Heart left ventricle (tissue), 16 donors: Measurements from ENCODE around the gene GPC6. TPM values are rescaled to one million over a fixed set of nuclear protein-coding genes. Genes with fewer than 3 reads are reported as not detected.

Experiments
- ATAC-seq, 4 donors: fragments of 200-7000 bp; cut with Tn5 transposase; one replicate each; pipeline ENCODE4 v1.9.1; 2020 to 2022; ENCODE audit warnings: moderate library complexity in 4 of 4, mild to moderate bottlenecking in 3 of 4, moderate number of reproducible peaks in 1 of 4
- DNase-seq, 5 donors: peaks; one replicate each; pipeline ENCODE4 v3.0.0-alpha.2; 2020
- H3K27ac ChIP-seq, 12 donors: fragments of 200-600 bp; sonication (generic) in 4 of 12; one replicate each; pipeline versions ENCODE4 v1.5.0 to v1.8.0; 2016 to 2022; ENCODE audit warnings: mild to moderate bottlenecking in 2 of 12
- H3K27me3 ChIP-seq, 9 donors: fragments of 200-600 bp; sonication (generic) in 2 of 9; one replicate each; pipeline versions ENCODE4 v1.5.1 to v1.8.0; 2016 to 2022; ENCODE audit warnings: mild to moderate bottlenecking in 3 of 9
- H3K36me3 ChIP-seq, 9 donors: fragments of 200-600 bp; sonication (generic) in 2 of 9; one replicate each; pipeline versions ENCODE4 v1.5.0 to v1.8.0; 2018 to 2022; ENCODE audit warnings: mild to moderate bottlenecking in 2 of 9
- H3K4me1 ChIP-seq, 12 donors: fragments of 200-600 bp; sonication (generic) in 4 of 12; one replicate each; pipeline versions ENCODE4 v1.5.0 to v1.8.0; 2016 to 2022; ENCODE audit warnings: mild to moderate bottlenecking in 3 of 12
- H3K4me3 ChIP-seq, 12 donors: fragments of 200-600 bp; sonication (generic) in 4 of 12; one replicate each; pipeline versions ENCODE4 v1.5.0 to v1.8.0; 2017 to 2022; ENCODE audit warnings: mild to moderate bottlenecking in 9 of 12, moderate library complexity in 4 of 12
- H3K9me3 ChIP-seq, 12 donors: fragments of 200-600 bp; sonication (generic) in 4 of 12; one replicate each; pipeline versions ENCODE4 v1.5.0 to v1.8.0; 2016 to 2022; ENCODE audit warnings: mild to moderate bottlenecking in 1 of 12
- POLR2A ChIP-seq, 2 donors: fragments of 450-650 bp; IDR thresholded peaks; one replicate each; pipeline ENCODE4 v1.6.1; 2017; ENCODE audit warnings: antibody characterized with exemption in 2 of 2, mild to moderate bottlenecking in 2 of 2, moderate library complexity in 2 of 2
- WGBS, 4 donors: extraction: QIAGEN DNeasy Blood & Tissue Kit in 2 of 4; methylation state at CpG; one replicate each; pipeline versions ENCODE4 v1.1.5 to v1.1.7; 2013 to 2018; 5-methylcytosine and 5-hydroxymethylcytosine counted together
- intact Hi-C, 10 donors: fragments of 100-400 bp; cut with DNase I; formaldehyde crosslinking; loops; one replicate each; pipeline versions ENCODE4 v1.11.1 to v1.14.2; 2022
- polyA plus RNA-seq, 2 donors: library from polyadenylated mRNA; stranded (reverse); fragments of 200-250 nt; gene quantifications; one replicate each; pipeline ENCODE4 v1.2.3, GENCODE V29; 2013
- total RNA-seq, 9 donors: library from RNA; depleted of rRNA in 2 of 9; stranded (reverse); fragments of >200 nt in 2 of 9; fragmentation: NEBNext Ultra II Directional in 3 of 9; extraction: Animal tissue kit (Norgen Biotek cat#: 25700) in 3 of 9; gene quantifications; one replicate each; pipeline versions ENCODE4 v1.1.0 to v1.2.4, GENCODE V29; 2016 to 2023
- TF ChIP-seq, protein P1 (sequence below), 12 donors: fragments of 200-600 bp; sonication (generic) in 4 of 12; IDR thresholded peaks; one replicate each; pipeline versions ENCODE4 v1.5.0 to v1.8.0; 2018 to 2022; ENCODE audit warnings: antibody characterized with exemption in 12 of 12, mild to moderate bottlenecking in 5 of 12
- donor health status: ischemic (EF 13 %, LVEDD 7.1; RV severe dilation, severe dysfunction).
- donor health status: healthy with polysubstance abuse.
- donor health status: DM: no; HTN: yes; CAD: no.
- donor health status: DM: no; HTN: no; CAD: no.
- donor health status: ischemic (EF 25% LVEDD 6.9; RV normal size, moderate dysfunction).
- donor health status: ischemic (EF 25% LVEDD 5.7; RV mildly dilated, moderate dysfunction).
- donor health status: healthy.
- donor health status: DM: yes; HTN: yes; CAD: no.
- donor health status: ischemic (EF 35%, LVEDD 5.7; RV mildly dilated, moderate dysfunction).
- donor health status: nonischemic (EF 11% LVEDD 7.7; RV severe dilation, severe dysfunction).
- donor health status: DM: yes; HTN: yes; CAD: no.
- donor health status: PGD.
- donor health status: ischemic (EF 29% LVEDD 5.4; RV normal size, mild dysfunction).
- donor health status: nonischemic (EF 23%, LVEDD 6.1; RV moderate dilation, normal function).

GPC6 gene
- total and polyA plus RNA-seq, 11 donors = 0.08 to 6.2 (median 2.0) TPM

DNA sequence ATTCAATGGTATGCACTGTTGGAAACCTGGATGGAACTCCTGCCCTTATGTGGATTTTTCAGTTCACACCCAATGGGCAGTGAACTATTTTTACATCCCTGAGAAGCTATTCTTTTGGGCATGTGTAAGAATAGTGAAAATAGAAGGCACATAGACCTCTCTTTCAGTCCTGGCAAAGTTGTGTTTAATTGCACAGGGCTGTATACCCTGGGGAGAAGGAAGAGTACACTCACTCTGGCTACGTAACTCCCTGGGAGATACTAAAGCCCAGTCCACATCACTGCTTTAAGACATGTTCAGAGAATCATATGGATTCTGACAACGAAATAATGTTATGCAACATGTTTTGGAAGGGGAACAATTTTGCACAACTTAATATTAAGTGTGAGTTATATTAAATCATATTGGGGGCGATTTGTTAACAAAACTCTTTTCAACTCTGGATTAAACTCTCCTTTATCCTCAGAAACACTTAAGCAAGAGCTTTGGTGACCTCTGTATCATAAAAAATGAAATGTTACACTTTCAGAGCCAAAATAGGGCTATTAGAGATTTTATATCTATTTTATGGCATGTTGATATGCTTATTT, 1086.8 kb downstream of the GPC6 start:
- peak overlapping the region in 2 of 12 donors; percentile 38 for H3K27ac ChIP-seq
- H3K27me3 ChIP-seq = no peaks in the 10 kb centered on the region
- ATAC-seq = no peak
- H3K4me3 ChIP-seq = no peak overlapping the region
- no peaks in the 10 kb centered on the region for H3K36me3 ChIP-seq
- DNase-seq = no peak
- TF ChIP-seq POLR2A (IDR thresholded peaks at IDR 0.05) = no peak
- TF ChIP-seq, protein P1, sequence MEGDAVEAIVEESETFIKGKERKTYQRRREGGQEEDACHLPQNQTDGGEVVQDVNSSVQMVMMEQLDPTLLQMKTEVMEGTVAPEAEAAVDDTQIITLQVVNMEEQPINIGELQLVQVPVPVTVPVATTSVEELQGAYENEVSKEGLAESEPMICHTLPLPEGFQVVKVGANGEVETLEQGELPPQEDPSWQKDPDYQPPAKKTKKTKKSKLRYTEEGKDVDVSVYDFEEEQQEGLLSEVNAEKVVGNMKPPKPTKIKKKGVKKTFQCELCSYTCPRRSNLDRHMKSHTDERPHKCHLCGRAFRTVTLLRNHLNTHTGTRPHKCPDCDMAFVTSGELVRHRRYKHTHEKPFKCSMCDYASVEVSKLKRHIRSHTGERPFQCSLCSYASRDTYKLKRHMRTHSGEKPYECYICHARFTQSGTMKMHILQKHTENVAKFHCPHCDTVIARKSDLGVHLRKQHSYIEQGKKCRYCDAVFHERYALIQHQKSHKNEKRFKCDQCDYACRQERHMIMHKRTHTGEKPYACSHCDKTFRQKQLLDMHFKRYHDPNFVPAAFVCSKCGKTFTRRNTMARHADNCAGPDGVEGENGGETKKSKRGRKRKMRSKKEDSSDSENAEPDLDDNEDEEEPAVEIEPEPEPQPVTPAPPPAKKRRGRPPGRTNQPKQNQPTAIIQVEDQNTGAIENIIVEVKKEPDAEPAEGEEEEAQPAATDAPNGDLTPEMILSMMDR (IDR thresholded peaks at IDR 0.05) = no peak
- 81 to 90% (median 84%) methylated on average over 3 of the region's 3 CpGs for WGBS, 4 donors
- peaks cover 0 to 34% (median 2%) of the 10 kb centered on the region in 12 donors for H3K4me1 ChIP-seq
- intact Hi-C loops = loop anchor here in 1 of 10 donors (5.0 kb wide), 1 partner anchor 81 kb away; no protein-coding TSS in a partner anchor
- H3K9me3 ChIP-seq = no peaks in the 10 kb centered on the region

- TF ChIP-seq, protein P1 (IDR thresholded peaks at IDR 0.05) = no peak
- TF ChIP-seq POLR2A (IDR thresholded peaks at IDR 0.05) = no peak
- no peaks in the 10 kb centered on the region for H3K36me3 ChIP-seq
- peaks cover 0 to 34% (median 2%) of the 10 kb centered on the region in 12 donors for H3K4me1 ChIP-seq
- H3K4me3 ChIP-seq = no peak overlapping the region
- no peak for ATAC-seq
- DNase-seq = no peak
- intact Hi-C loops = loop anchor here in 1 of 10 donors (5.0 kb wide), 1 partner anchor 82 kb away; no protein-coding TSS in a partner anchor
- no peaks in the 10 kb centered on the region for H3K9me3 ChIP-seq
- WGBS, 4 donors = 86 to 90% (median 88%) methylated on average over 3 of the region's 3 CpGs
- H3K27me3 ChIP-seq = no peaks in the 10 kb centered on the region
- H3K27ac ChIP-seq = no peak overlapping the region
Measured at GRCh38 chr13:94313926-94314325, 1087.3 kb downstream of the GPC6 start.

- no peak overlapping the region for H3K27ac ChIP-seq
- no peak for DNase-seq
- intact Hi-C loops = no loop called here
- H3K9me3 ChIP-seq = no peaks in the 10 kb centered on the region
- ATAC-seq = no peak
- peaks cover 0 to 29% (median 2%) of the 10 kb centered on the region in 12 donors for H3K4me1 ChIP-seq
- no peak for TF ChIP-seq POLR2A (IDR thresholded peaks at IDR 0.05)
- TF ChIP-seq, protein P1 (IDR thresholded peaks at IDR 0.05) = no peak
- H3K27me3 ChIP-seq = no peaks in the 10 kb centered on the region
- 93 to 100% (median 96%) methylated on average over 1 of the region's 1 CpG for WGBS, 4 donors
- no peak overlapping the region for H3K4me3 ChIP-seq
- no peaks in the 10 kb centered on the region for H3K36me3 ChIP-seq
Measured at GRCh38 chr13:94315188-94315587, 1088.6 kb downstream of the GPC6 start.

DNA sequence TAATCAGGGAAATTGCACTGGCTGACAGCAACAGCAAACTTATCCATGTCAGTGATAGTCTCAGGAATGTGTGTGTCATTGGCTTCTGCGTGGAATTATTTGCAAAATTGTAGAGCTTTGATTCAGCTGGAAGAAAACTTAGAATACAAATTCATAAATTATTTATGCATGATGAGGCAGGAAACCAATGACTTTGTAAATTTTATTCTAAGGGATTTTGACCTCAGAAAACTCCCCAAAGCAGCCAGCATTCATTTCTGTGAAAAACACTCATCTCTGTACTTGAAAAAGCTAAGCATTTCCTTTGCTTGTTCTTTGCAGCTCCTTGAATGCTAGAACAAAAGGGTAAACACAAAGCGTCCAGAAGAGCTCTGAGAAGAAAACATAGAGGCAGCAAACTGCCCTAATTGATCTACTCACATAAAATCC, 1090.5 kb downstream of the GPC6 start:
- Histone ChIP-seq H3K27me3 (no peaks in the 10 kb centered on the region), H3K27ac (peak overlapping the region in 1 of 12 donors; percentile 33), H3K4me1 (peaks cover 0 to 13% (median 0%) of the 10 kb centered on the region in 12 donors), H3K4me3 (no peak overlapping the region), H3K36me3 (no peaks in the 10 kb centered on the region), H3K9me3 (no peaks in the 10 kb centered on the region)
- ATAC-seq = no peak
- 52 to 61% (median 57%) methylated on average over 2 of the region's 2 CpGs for WGBS, 4 donors
- TF ChIP-seq, protein P1 (IDR thresholded peaks at IDR 0.05) = no peak
- no peak for TF ChIP-seq POLR2A (IDR thresholded peaks at IDR 0.05)
- DNase-seq = no peak
- intact Hi-C loops = no loop called here
